ENCODE results near the gene AMPH. TPM values are rescaled to one million over a fixed set of nuclear protein-coding genes. Genes with fewer than 3 reads are reported as not detected.
A peak's percentile ranks its signal among the peaks of the same experiment; 100 is the strongest.

AMPH gene
- total and polyA plus RNA-seq, 8 donors, result 0.90 to 12.5 (median 10.7) TPM

- H3K36me3 ChIP-seq, result no peaks in the 10 kb centered on the region
- no peak overlapping the region for H3K27ac ChIP-seq
- peaks cover 0 to 15% of the 10 kb centered on the region in 2 donors for H3K4me1 ChIP-seq
- no peak overlapping the region for H3K4me3 ChIP-seq
- H3K9me3 ChIP-seq, result no peaks in the 10 kb centered on the region
- TF ChIP-seq CTCF (IDR thresholded peaks at IDR 0.05), result no peak
- DNase-seq (peak in 1 of 4 donors; percentile 40), ATAC-seq (no peak)
- H3K27me3 ChIP-seq, result no peaks in the 10 kb centered on the region
- intact Hi-C loops (cut with DNase I), result no loop called here
Observed at GRCh38 chr7:38391751-38392150, 239.4 kb downstream of the AMPH start.

GRCh38 chr7:38385682-38386081 is 245.5 kb downstream of the AMPH start:
- no peaks in the 10 kb centered on the region for H3K36me3 ChIP-seq
- DNase-seq, result no peak
- no peak for TF ChIP-seq CTCF (IDR thresholded peaks at IDR 0.05)
- H3K4me3 ChIP-seq, result no peak overlapping the region
- no peaks in the 10 kb centered on the region for H3K9me3 ChIP-seq
- ATAC-seq, result no peak
- H3K27me3 ChIP-seq, result no peaks in the 10 kb centered on the region
- H3K4me1 ChIP-seq, result no peaks in the 10 kb centered on the region
- intact Hi-C loops (cut with DNase I), result no loop called here
- H3K27ac ChIP-seq, result no peak overlapping the region

GRCh38 chr7:38383281-38383680 is 247.9 kb downstream of the AMPH start:
- DNase-seq (no peak), ATAC-seq (no peak)
- Histone ChIP-seq H3K4me1 (no peaks in the 10 kb centered on the region), H3K27ac (no peak overlapping the region), H3K4me3 (no peak overlapping the region), H3K27me3 (no peaks in the 10 kb centered on the region), H3K9me3 (no peaks in the 10 kb centered on the region), H3K36me3 (no peaks in the 10 kb centered on the region)
- TF ChIP-seq CTCF (IDR thresholded peaks at IDR 0.05), result no peak
- intact Hi-C loops (cut with DNase I), result no loop called here

- intact Hi-C loops (cut with DNase I), result no loop called here
- no peak for TF ChIP-seq CTCF (IDR thresholded peaks at IDR 0.05)
- H3K36me3 ChIP-seq, result no peaks in the 10 kb centered on the region
- no peaks in the 10 kb centered on the region for H3K4me1 ChIP-seq
- H3K27me3 ChIP-seq, result no peaks in the 10 kb centered on the region
- no peak overlapping the region for H3K27ac ChIP-seq
- DNase-seq, result no peak
- no peaks in the 10 kb centered on the region for H3K9me3 ChIP-seq
- no peak for ATAC-seq
- no peak overlapping the region for H3K4me3 ChIP-seq
Observed at GRCh38 chr7:38382684-38383083, 248.5 kb downstream of the AMPH start.

- Histone ChIP-seq H3K36me3 (no peaks in the 10 kb centered on the region), H3K4me3 (no peak overlapping the region), H3K27me3 (no peaks in the 10 kb centered on the region), H3K4me1 (no peaks in the 10 kb centered on the region), H3K27ac (no peak overlapping the region), H3K9me3 (no peaks in the 10 kb centered on the region)
- intact Hi-C loops (cut with DNase I), result loop anchor here in 1 of 2 donors (10.0 kb wide), 1 partner anchor 271 kb away; no protein-coding TSS in a partner anchor
- DNase-seq, result no peak
- no peak for ATAC-seq
- no peak for TF ChIP-seq CTCF (IDR thresholded peaks at IDR 0.05)
Observed at GRCh38 chr7:38375453-38375852, 255.7 kb downstream of the AMPH start.

Data from left lung (tissue), 10 donors.